Hepatocyte (in vitro differentiated cells): ENCODE results near the gene NBDY. TPM values are rescaled to one million over a fixed set of nuclear protein-coding genes. Genes with fewer than 3 reads are reported as not detected.

Experiments used
- DNase-seq: peaks from one replicate; pipeline ENCODE4 v3.0.0-alpha.2; 2016; ENCODE audit warnings: low spot score
- H2AFZ ChIP-seq: fragments of 200-600 bp; sonication (generic); 2 replicates; pipeline ENCODE4 v1.6.0; 2016; ENCODE audit warnings: antibody characterized with exemption, mild to moderate bottlenecking
- H3K27ac ChIP-seq: fragments of 200-600 bp; sonication (generic); 2 replicates; pipeline ENCODE4 v1.5.1; 2016; ENCODE audit warnings: mild to moderate bottlenecking
- H3K27me3 ChIP-seq: fragments of 200-600 bp; sonication (generic); 2 replicates; pipeline ENCODE4 v1.6.1; 2016
- H3K36me3 ChIP-seq: fragments of 200-600 bp; sonication (generic); replicated peaks from 2 replicates; pipeline ENCODE4 v1.5.1; 2016; ENCODE audit warnings: low read depth; ENCODE audit not compliant: insufficient read depth
- H3K4me1 ChIP-seq: fragments of 200-600 bp; sonication (generic); 2 replicates; pipeline ENCODE4 v1.5.1; 2016; ENCODE audit warnings: mild to moderate bottlenecking, moderate library complexity; ENCODE audit not compliant: insufficient read depth
- H3K4me2 ChIP-seq: fragments of 200-600 bp; sonication (generic); 2 replicates; pipeline ENCODE4 v1.6.0; 2016
- H3K4me3 ChIP-seq: fragments of 200-600 bp; sonication (generic); 2 replicates; pipeline ENCODE4 v1.5.1; 2016; ENCODE audit warnings: mild to moderate bottlenecking
- H3K79me2 ChIP-seq: fragments of 200-600 bp; sonication (generic); 2 replicates; pipeline ENCODE4 v1.6.0; 2017; ENCODE audit warnings: mild to moderate bottlenecking
- H3K9me2 ChIP-seq: fragments of 200-600 bp; sonication (generic); replicated peaks from 2 replicates; pipeline ENCODE4 v1.6.0; 2017; ENCODE audit warnings: mild to moderate bottlenecking; ENCODE audit not compliant: insufficient read depth
- H3K9me3 ChIP-seq: fragments of 200-600 bp; sonication (generic); 2 replicates; pipeline ENCODE4 v1.5.1; 2016; ENCODE audit warnings: low read depth, mild to moderate bottlenecking
- H4K20me1 ChIP-seq: fragments of 200-600 bp; sonication (generic); 2 replicates; pipeline ENCODE4 v1.6.0; 2016; ENCODE audit warnings: mild to moderate bottlenecking; ENCODE audit not compliant: insufficient read depth, poor library complexity, severe bottlenecking
- EZH2 ChIP-seq: fragments of 200-600 bp; sonication (generic); IDR thresholded peaks from 2 replicates; pipeline ENCODE4 v1.6.1; 2016; ENCODE audit warnings: antibody characterized with exemption, mild to moderate bottlenecking, borderline replicate concordance
- EZH2phosphoT487 ChIP-seq: fragments of 200-600 bp; sonication (generic); IDR thresholded peaks from one replicate; pipeline ENCODE4 v1.6.1; 2018; ENCODE audit warnings: antibody characterized with exemption, mild to moderate bottlenecking, low read depth, moderate library complexity; ENCODE audit not compliant: unreplicated experiment, severe bottlenecking
- WGBS: methylation state at CpG from one replicate; pipeline ENCODE4 v1.1.6; 2016; ENCODE audit warnings: low lambda C conversion rate; ENCODE audit errors: missing lambda C conversion rate; 5-methylcytosine and 5-hydroxymethylcytosine counted together
- polyA plus RNA-seq: library from polyadenylated mRNA; unstranded; fragments of >200 nt; fragmentation: Nextera tagmentation; extraction: Ambion mirVana; gene quantifications from 2 replicates; pipeline ENCODE4 v1.2.1, GENCODE V29; 2016
- total RNA-seq: library from RNA; depleted of rRNA; stranded (reverse); fragments of >200 nt; gene quantifications from 2 replicates; pipeline ENCODE4 v1.2.3, GENCODE V29; 2014
- TF ChIP-seq, protein P1 (sequence below): fragments of 200-600 bp; sonication (generic); IDR thresholded peaks from 2 replicates; pipeline ENCODE4 v1.5.1; 2016; ENCODE audit warnings: antibody characterized with exemption, mild to moderate bottlenecking; ENCODE audit not compliant: poor library complexity

Gene NBDY
- total and polyA plus RNA-seq, 2 experiments from 2014 or later, result 20.4 to 166 TPM

GRCh38 chrX:56798866-56799758 lies 70.1 kb downstream of the NBDY start:
- H3K9me3 ChIP-seq, result no peaks in the 10 kb centered on the region
- no peak overlapping the region for H3K27ac ChIP-seq
- no peaks in the 10 kb centered on the region for H4K20me1 ChIP-seq
- H3K4me3 ChIP-seq, result no peak overlapping the region
- H3K4me2 ChIP-seq, result no peak overlapping the region
- WGBS, result 91% methylated on average over 13 of the region's 13 CpGs
- no peaks in the 10 kb centered on the region for H3K79me2 ChIP-seq
- DNase-seq, result no peak
- no peaks in the 10 kb centered on the region for H3K27me3 ChIP-seq
- no peaks in the 10 kb centered on the region for H3K36me3 ChIP-seq
- H3K9me2 ChIP-seq, result no peaks in the 10 kb centered on the region
- TF ChIP-seq, protein P1, sequence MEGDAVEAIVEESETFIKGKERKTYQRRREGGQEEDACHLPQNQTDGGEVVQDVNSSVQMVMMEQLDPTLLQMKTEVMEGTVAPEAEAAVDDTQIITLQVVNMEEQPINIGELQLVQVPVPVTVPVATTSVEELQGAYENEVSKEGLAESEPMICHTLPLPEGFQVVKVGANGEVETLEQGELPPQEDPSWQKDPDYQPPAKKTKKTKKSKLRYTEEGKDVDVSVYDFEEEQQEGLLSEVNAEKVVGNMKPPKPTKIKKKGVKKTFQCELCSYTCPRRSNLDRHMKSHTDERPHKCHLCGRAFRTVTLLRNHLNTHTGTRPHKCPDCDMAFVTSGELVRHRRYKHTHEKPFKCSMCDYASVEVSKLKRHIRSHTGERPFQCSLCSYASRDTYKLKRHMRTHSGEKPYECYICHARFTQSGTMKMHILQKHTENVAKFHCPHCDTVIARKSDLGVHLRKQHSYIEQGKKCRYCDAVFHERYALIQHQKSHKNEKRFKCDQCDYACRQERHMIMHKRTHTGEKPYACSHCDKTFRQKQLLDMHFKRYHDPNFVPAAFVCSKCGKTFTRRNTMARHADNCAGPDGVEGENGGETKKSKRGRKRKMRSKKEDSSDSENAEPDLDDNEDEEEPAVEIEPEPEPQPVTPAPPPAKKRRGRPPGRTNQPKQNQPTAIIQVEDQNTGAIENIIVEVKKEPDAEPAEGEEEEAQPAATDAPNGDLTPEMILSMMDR, result no peak
- TF ChIP-seq EZH2phosphoT487, result no peak
- TF ChIP-seq EZH2, result no peak
- H2AFZ ChIP-seq, result no peak overlapping the region
- H3K4me1 ChIP-seq, result no peaks in the 10 kb centered on the region

GRCh38 chrX:56800307-56800706 lies 71.3 kb downstream of the NBDY start:
- Histone ChIP-seq H3K27ac (no peak overlapping the region), H3K27me3 (no peaks in the 10 kb centered on the region), H3K9me3 (no peaks in the 10 kb centered on the region), H3K79me2 (no peaks in the 10 kb centered on the region), H3K4me3 (no peak overlapping the region), H3K36me3 (no peaks in the 10 kb centered on the region), H2AFZ (no peak overlapping the region), H3K4me2 (no peak overlapping the region), H4K20me1 (no peaks in the 10 kb centered on the region), H3K4me1 (no peaks in the 10 kb centered on the region), H3K9me2 (no peaks in the 10 kb centered on the region)
- no peak for DNase-seq
- WGBS, result 83% methylated on average over 3 of the region's 3 CpGs
- TF ChIP-seq, protein P1, result no peak
- TF ChIP-seq EZH2 (no peak), EZH2phosphoT487 (no peak)

- no peak for DNase-seq
- no peaks in the 10 kb centered on the region for H3K9me2 ChIP-seq
- no peak overlapping the region for H3K4me2 ChIP-seq
- no peaks in the 10 kb centered on the region for H4K20me1 ChIP-seq
- H3K36me3 ChIP-seq, result no peaks in the 10 kb centered on the region
- H3K27me3 ChIP-seq, result no peaks in the 10 kb centered on the region
- H3K4me1 ChIP-seq, result no peaks in the 10 kb centered on the region
- no peaks in the 10 kb centered on the region for H3K9me3 ChIP-seq
- H3K79me2 ChIP-seq, result no peaks in the 10 kb centered on the region
- no peak overlapping the region for H2AFZ ChIP-seq
- no peak overlapping the region for H3K4me3 ChIP-seq
- no peak for TF ChIP-seq EZH2
- TF ChIP-seq, protein P1, result no peak
- TF ChIP-seq EZH2phosphoT487, result no peak
- H3K27ac ChIP-seq, result no peak overlapping the region
- WGBS, result 68% methylated on average over 7 of the region's 7 CpGs
Observed at GRCh38 chrX:56800801-56801200, 71.8 kb downstream of the NBDY start.
